AG04449 (cell line): ENCODE results near the gene ERICH2.
A peak's percentile ranks its signal among the peaks of the same experiment; 100 is the strongest.

Source experiments
- CTCF ChIA-PET: fragments of 350-600 bp; formaldehyde crosslinking; extraction: SDS; loops from one replicate; lab custom pipeline; 2021; ENCODE audit warnings: antibody characterized with exemption; lab: Yijun Ruan, JAX
- POLR2A ChIA-PET: fragments of 400-600, 350-600 bp; formaldehyde crosslinking; extraction: SDS; loops from one replicate; lab custom pipeline; 2020; ENCODE audit warnings: antibody characterized with exemption, inconsistent platforms; lab: Yijun Ruan, JAX
- DNase-seq: peaks from one replicate; pipeline ENCODE4 v3.0.0-alpha.2; 2010; ENCODE audit warnings: low read depth, low spot score
- H3K4me3 ChIP-seq: 2 replicates; pipeline ENCODE4 v1.5.1; 2011; ENCODE audit warnings: low read depth, mild to moderate bottlenecking, control low read depth, low read length
- CTCF ChIP-seq: IDR thresholded peaks from one replicate; pipeline ENCODE4 v1.5.1; 2011; ENCODE audit warnings: mild to moderate bottlenecking, moderate library complexity, low read length, control low read depth, inconsistent platforms; ENCODE audit not compliant: insufficient read depth; ENCODE audit errors: missing control alignments

The ERICH2 gene

GRCh38 chr2:170761572-170761971 is 8.6 kb upstream of the ERICH2 start:
- ChIA-PET CTCF (no interaction called here), POLR2A (no interaction called here)
- no peak for DNase-seq
- TF ChIP-seq CTCF: no peak
- no peak overlapping the region for H3K4me3 ChIP-seq

- ChIA-PET POLR2A (no interaction called here), CTCF (interaction anchor here (0.9 kb wide), 1 partner anchor 354 kb away, joined by 3 read pairs; no protein-coding TSS in a partner anchor)
- no peak for TF ChIP-seq CTCF
- H3K4me3 ChIP-seq: no peak overlapping the region
- no peak for DNase-seq
Measured at GRCh38 chr2:170762760-170763159, 7.4 kb upstream of the ERICH2 start.

- DNase-seq: no peak
- no peak overlapping the region for H3K4me3 ChIP-seq
- ChIA-PET CTCF (interaction anchor here (0.9 kb wide), 1 partner anchor 354 kb away, joined by 3 read pairs; no protein-coding TSS in a partner anchor), POLR2A (no interaction called here)
- no peak for TF ChIP-seq CTCF
Measured at GRCh38 chr2:170763232-170763631, 6.9 kb upstream of the ERICH2 start.

GRCh38 chr2:170764880-170765261 is 5.3 kb upstream of the ERICH2 start:
- CTCF ChIA-PET: no interaction called here
- TF ChIP-seq CTCF: no peak
- POLR2A ChIA-PET: no interaction called here
- no peak overlapping the region for H3K4me3 ChIP-seq
- no peak for DNase-seq

GRCh38 chr2:170766693-170767092 is 3.5 kb upstream of the ERICH2 start:
- H3K4me3 ChIP-seq: no peak overlapping the region
- ChIA-PET POLR2A (no interaction called here), CTCF (no interaction called here)
- DNase-seq: no peak
- no peak for TF ChIP-seq CTCF

- CTCF ChIA-PET: interaction anchor here (1.1 kb wide), 2 partner anchors 8 to 32 kb away, joined by 3 read pairs; no protein-coding TSS in a partner anchor
- DNase-seq: no peak
Measured at GRCh38 chr2:170770606-170771420, 635 bp downstream of the ERICH2 start.

More at GRCh38 chr2:170770606-170771420, 635 bp downstream of the ERICH2 start:
- TF ChIP-seq CTCF: no peak
- POLR2A ChIA-PET: interaction anchor here (0.6 kb wide), 1 partner anchor 156 kb away, joined by 3 read pairs; no protein-coding TSS in a partner anchor
- H3K4me3 ChIP-seq: peak overlapping the region; percentile 66
